T-cell (primary cell): Measurements from ENCODE around the gene UBE2C. TPM values are rescaled to one million over a fixed set of nuclear protein-coding genes. Genes with fewer than 3 reads are reported as not detected.
A peak's percentile ranks its signal among the peaks of the same experiment; 100 is the strongest.
"Not testable (repeated sequence)": the region's sequence is repeated elsewhere in the genome, so short reads cannot be mapped to it uniquely, and the experiment has no call there.

Experiments used
- ATAC-seq, 4 experiments: fragments of 200-7000 bp in 3 of 4; fragments of 150-1000 bp in 1 of 4; cut with Tn5 transposase; replicated peaks in 1 of 4; 1 replicate in 3 of 4; 2 replicates in 1 of 4; pipeline ENCODE4 v1.10.0; 2021; ENCODE audit warnings: moderate library complexity in 3 of 4, mild to moderate bottlenecking in 2 of 4, moderate number of reproducible peaks in 1 of 4
- CTCF ChIA-PET, 2 donors: fragments of 300-600 bp; sonication (Branson Sonifier 250); formaldehyde crosslinking; loops; one replicate each; lab custom pipeline; 2022; ENCODE audit warnings: antibody characterized with exemption in 2 of 2; lab: Charles Lee
- POLR2A ChIA-PET, 2 donors: fragments of 300-600 bp; sonication (Branson Sonifier 250); formaldehyde crosslinking; loops; one replicate each; lab custom pipeline; 2022; ENCODE audit warnings: antibody characterized with exemption in 2 of 2; lab: Charles Lee
- DNase-seq, 35 experiments: peaks; one replicate each; pipeline versions ENCODE4 v3.0.0 to v3.0.0-alpha.2; 2013 to 2023
- H3K27ac ChIP-seq: one replicate; pipeline ENCODE4 v1.5.1; 2013; ENCODE audit warnings: low read length
- H3K27me3 ChIP-seq, 2 experiments: replicated peaks in 1 of 2; 1 replicate in 1 of 2; 2 replicates in 1 of 2; pipeline versions ENCODE4 v1.6.1 to v1.7.0; 2013; ENCODE audit warnings: low read length in 1 of 2, mixed read lengths in 1 of 2; ENCODE audit not compliant: control insufficient read depth in 2 of 2, insufficient read depth in 2 of 2; ENCODE audit errors: extremely low read depth in 1 of 2
- H3K36me3 ChIP-seq, 2 donors: 1 replicate in 1 of 2; 2 replicates in 1 of 2; pipeline versions ENCODE4 v1.6.1 to v1.7.0; 2013; ENCODE audit warnings: low read length in 1 of 2; ENCODE audit not compliant: control insufficient read depth in 2 of 2, insufficient read depth in 1 of 2; ENCODE audit errors: extremely low read depth in 1 of 2
- H3K4me1 ChIP-seq, 2 experiments: 1 replicate in 1 of 2; 2 replicates in 1 of 2; pipeline versions ENCODE4 v1.6.1 to v1.7.0; 2013; ENCODE audit warnings: low read length in 2 of 2, mixed read lengths in 1 of 2; ENCODE audit not compliant: insufficient read depth in 2 of 2, control insufficient read depth in 1 of 2; ENCODE audit errors: extremely low read depth in 1 of 2
- H3K4me3 ChIP-seq, 2 donors: 1 replicate in 1 of 2; 2 replicates in 1 of 2; pipeline versions ENCODE4 v1.5.1 to v1.7.0; 2013; ENCODE audit warnings: mild to moderate bottlenecking in 2 of 2, low read length in 1 of 2, moderate library complexity in 1 of 2; ENCODE audit not compliant: control insufficient read depth in 1 of 2; ENCODE audit errors: extremely low read depth in 1 of 2
- H3K9me3 ChIP-seq: 2 replicates; pipeline ENCODE4 v1.7.0; 2013
- H3K27ac Mint-ChIP-seq, 2 donors: one replicate each; pipeline ENCODE4 v1.8.0; 2020 to 2021; ENCODE audit warnings: mild to moderate bottlenecking in 2 of 2, mixed read lengths in 2 of 2
- H3K27me3 Mint-ChIP-seq, 2 donors: one replicate each; pipeline ENCODE4 v1.8.0; 2021 to 2022; ENCODE audit warnings: mixed read lengths in 2 of 2
- H3K36me3 Mint-ChIP-seq: one replicate; pipeline ENCODE4 v1.8.0; 2021; ENCODE audit warnings: mixed read lengths
- H3K4me1 Mint-ChIP-seq, 3 donors: one replicate each; pipeline ENCODE4 v1.8.0; 2020 to 2022; ENCODE audit warnings: mixed read lengths in 3 of 3, mild to moderate bottlenecking in 1 of 3
- H3K4me3 Mint-ChIP-seq, 3 donors: one replicate each; pipeline ENCODE4 v1.8.0; 2020 to 2022; ENCODE audit warnings: mild to moderate bottlenecking in 3 of 3, mixed read lengths in 3 of 3, moderate library complexity in 3 of 3
- H3K9me3 Mint-ChIP-seq, 3 donors: one replicate each; pipeline ENCODE4 v1.8.0; 2020 to 2022; ENCODE audit warnings: mixed read lengths in 3 of 3
- WGBS: methylation state at CpG from one replicate; pipeline ENCODE4 v1.1.5; 2013; ENCODE audit warnings: missing lambda C conversion rate; ENCODE audit not compliant: insufficient coverage; 5-methylcytosine and 5-hydroxymethylcytosine counted together
- total RNA-seq, 35 experiments: library from RNA in 6 of 35; stranded (reverse) in 6 of 35; fragments of 120-200 nt in 1 of 35; gene quantifications; one replicate each; pipeline versions ENCODE4 v1.2.1 to v1.2.4 and lab custom pipeline; 2013 to 2026

UBE2C gene
- total RNA-seq, 5 donors from 2014 or later (not counting 1 experiment from before 2014, with no cell fraction given): 0.44 to 2.4 (median 1.2) TPM

GRCh38 chr20:45796337-45797065 lies 15.9 kb upstream of the UBE2C start:
- no peak for DNase-seq
- Histone ChIP-seq H3K4me3 (no peak overlapping the region), H3K27me3 (no peaks in the 10 kb centered on the region), H3K36me3 (peaks cover 10 to 37% of the 10 kb centered on the region in 2 donors), H3K9me3 (no peaks in the 10 kb centered on the region), H3K27ac (no peak overlapping the region), H3K4me1 (peaks cover 5 to 25% of the 10 kb centered on the region in 2 experiments)
- H3K4me1 Mint-ChIP-seq: peaks cover 21 to 26% (median 23%) of the 10 kb centered on the region in 3 donors
- POLR2A ChIA-PET: interaction anchor here (0.6 kb wide), 2 partner anchors 27 to 904 kb away, joined by 4 to 7 read pairs; no protein-coding TSS in a partner anchor
- H3K27ac Mint-ChIP-seq: no peak overlapping the region
- CTCF ChIA-PET: interaction anchor here in 1 of 2 donors (0.6 kb wide), 2 partner anchors 36 to 358 kb away, joined by 3 to 4 read pairs; no protein-coding TSS in a partner anchor
- H3K36me3 Mint-ChIP-seq: peaks cover 26% of the 10 kb centered on the region
- no peak for ATAC-seq
- WGBS: 98% methylated on average over 8 of the region's 11 CpGs
- H3K9me3 Mint-ChIP-seq: no peaks in the 10 kb centered on the region
- H3K27me3 Mint-ChIP-seq: no peaks in the 10 kb centered on the region
- H3K4me3 Mint-ChIP-seq: peak overlapping the region in 1 of 3 donors; percentile 22

DNA sequence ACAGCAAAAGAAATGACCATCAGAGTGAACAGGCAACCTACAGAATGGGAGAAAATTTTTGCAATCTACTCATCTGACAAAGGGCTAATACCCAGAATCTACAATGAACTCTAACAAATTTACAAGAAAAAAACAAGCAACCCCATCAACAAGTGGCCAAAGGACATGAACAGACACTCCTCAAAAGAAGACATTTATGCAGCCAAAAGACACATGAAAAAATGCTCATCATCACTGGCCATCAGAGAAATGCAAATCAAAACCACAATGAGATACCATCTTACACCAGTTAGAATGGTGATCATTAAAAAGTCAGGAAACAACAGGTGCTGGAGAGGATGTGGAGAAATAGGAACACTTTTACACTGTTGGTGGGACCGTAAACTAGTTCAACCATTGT lies 14.9 kb upstream of the UBE2C start:
- Mint-ChIP-seq H3K27ac (peak overlapping the region in 1 of 2 donors; percentile 34), H3K4me1 (peaks cover 17 to 19% (median 19%) of the 10 kb centered on the region in 3 donors), H3K36me3 (peaks cover 35% of the 10 kb centered on the region)
- H3K27me3 ChIP-seq, H3K9me3 ChIP-seq, H3K27ac ChIP-seq, DNase-seq, POLR2A ChIA-PET, H3K4me3 ChIP-seq, CTCF ChIA-PET, ATAC-seq, H3K4me3 Mint-ChIP-seq, H3K27me3 Mint-ChIP-seq, H3K9me3 Mint-ChIP-seq: not testable (repeated sequence)
- Histone ChIP-seq H3K36me3 (peaks cover 14 to 47% of the 10 kb centered on the region in 2 donors), H3K4me1 (peaks cover 4 to 17% of the 10 kb centered on the region in 2 experiments)
- WGBS: no CpG with 5 or more reads among the region's 1 CpG

DNA sequence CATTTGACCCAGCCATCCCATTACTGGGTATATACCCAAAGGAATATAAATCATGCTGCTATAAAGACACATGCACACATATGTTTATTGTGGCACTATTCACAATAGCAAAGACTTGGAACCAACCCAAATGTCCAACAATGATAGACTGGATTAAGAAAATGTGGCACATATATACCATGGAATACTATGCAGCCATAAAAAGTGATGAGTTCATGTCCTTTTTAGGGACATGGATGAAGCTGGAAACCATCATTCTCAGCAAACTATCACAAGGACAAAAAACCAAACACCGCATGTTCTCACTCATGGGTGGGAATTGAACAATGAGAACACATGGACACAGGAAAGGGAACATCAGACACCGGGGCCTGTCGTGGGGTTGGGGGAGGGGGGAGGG lies 14.5 kb upstream of the UBE2C start:
- H3K27me3 ChIP-seq, H3K9me3 Mint-ChIP-seq, H3K9me3 ChIP-seq, H3K27ac Mint-ChIP-seq, H3K4me3 ChIP-seq, H3K27me3 Mint-ChIP-seq, POLR2A ChIA-PET, H3K4me3 Mint-ChIP-seq, DNase-seq, H3K27ac ChIP-seq, ATAC-seq: not testable (repeated sequence)
- CTCF ChIA-PET: interaction anchor here in 1 of 2 donors (1.1 kb wide), 1 partner anchor 165 kb away, joined by 5 read pairs; no protein-coding TSS in a partner anchor
- Mint-ChIP-seq H3K36me3 (peaks cover 34% of the 10 kb centered on the region), H3K4me1 (peaks cover 12 to 15% (median 14%) of the 10 kb centered on the region in 3 donors)
- peaks cover 14 to 52% of the 10 kb centered on the region in 2 donors for H3K36me3 ChIP-seq
- no CpG with 5 or more reads among the region's 3 CpGs for WGBS
- H3K4me1 ChIP-seq: peaks cover 0 to 13% of the 10 kb centered on the region in 2 experiments

DNA sequence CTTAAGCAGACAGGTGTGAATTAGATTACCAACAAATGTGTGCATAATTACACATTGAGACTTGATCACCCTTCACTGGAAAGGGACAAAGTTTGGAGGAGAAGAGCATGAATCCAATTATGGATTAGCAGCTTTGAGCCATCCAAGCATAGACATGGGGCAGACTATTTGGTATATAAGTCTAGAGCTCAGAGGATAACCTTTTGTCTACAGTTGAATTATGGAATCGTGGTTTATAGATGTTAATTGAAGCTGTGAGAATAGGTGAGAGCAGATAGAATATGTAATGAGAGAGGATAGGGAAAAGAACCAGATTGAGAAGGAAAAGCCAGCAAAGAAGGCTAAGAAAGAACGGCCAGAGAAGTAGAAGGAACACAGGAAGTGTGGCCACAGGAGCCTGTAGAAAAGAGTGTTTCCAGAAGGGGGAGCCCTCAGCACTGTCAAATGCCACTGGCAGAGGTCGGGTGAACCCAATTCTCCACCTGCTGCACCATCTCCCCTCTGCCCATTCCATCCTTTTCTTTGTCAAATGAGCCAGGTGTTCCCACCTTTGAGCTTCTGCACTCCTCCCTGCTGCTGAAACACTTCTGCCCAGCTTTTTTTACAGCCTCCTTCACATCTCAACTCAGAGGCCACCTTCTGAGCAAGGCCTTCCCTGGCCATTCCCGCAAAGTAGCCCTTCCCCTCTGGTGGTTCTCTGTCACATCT lies 13.4 kb upstream of the UBE2C start:
- ATAC-seq: peak; percentile 93 to 98 (median 95)
- no peaks in the 10 kb centered on the region for H3K9me3 Mint-ChIP-seq
- Histone ChIP-seq H3K27me3 (no peaks in the 10 kb centered on the region), H3K27ac (no peak overlapping the region), H3K4me1 (peaks cover 0 to 9% of the 10 kb centered on the region in 2 experiments), H3K4me3 (no peak overlapping the region), H3K9me3 (no peaks in the 10 kb centered on the region), H3K36me3 (peaks cover 13 to 59% of the 10 kb centered on the region in 2 donors)
- H3K4me1 Mint-ChIP-seq: peaks cover 10 to 13% (median 10%) of the 10 kb centered on the region in 3 donors
- H3K27ac Mint-ChIP-seq: peak overlapping the region; percentile 50 to 69
- no peak overlapping the region for H3K4me3 Mint-ChIP-seq
- 61% methylated on average over 3 of the region's 4 CpGs for WGBS
- POLR2A ChIA-PET: interaction anchor here (0.6 to 0.7 kb wide), 2 partner anchors 23 to 349 kb away, joined by 3 to 4 read pairs; no protein-coding TSS in a partner anchor
- H3K27me3 Mint-ChIP-seq: no peaks in the 10 kb centered on the region
- CTCF ChIA-PET: interaction anchor here (0.6 to 2.3 kb wide), 16 partner anchors 8 to 214 kb away, joined by 3 to 17 read pairs (median 3); partner anchors contain the start of gene PCIF1 (in 1 of the 2)
- DNase-seq: peak; percentile 24 to 79 (median 52)
- H3K36me3 Mint-ChIP-seq: peaks cover 39% of the 10 kb centered on the region

GRCh38 chr20:45801851-45802250 lies 10.6 kb upstream of the UBE2C start:
- Histone ChIP-seq H3K27ac (no peak overlapping the region), H3K9me3 (no peaks in the 10 kb centered on the region), H3K36me3 (peaks cover 16 to 58% of the 10 kb centered on the region in 2 donors), H3K4me1 (peaks cover 0 to 9% of the 10 kb centered on the region in 2 experiments), H3K27me3 (no peaks in the 10 kb centered on the region), H3K4me3 (no peak overlapping the region)
- Mint-ChIP-seq H3K4me1 (peaks cover 9 to 10% (median 10%) of the 10 kb centered on the region in 3 donors), H3K27ac (no peak overlapping the region), H3K4me3 (no peak overlapping the region), H3K36me3 (peaks cover 39% of the 10 kb centered on the region), H3K27me3 (no peaks in the 10 kb centered on the region), H3K9me3 (no peaks in the 10 kb centered on the region)
- CTCF ChIA-PET: no interaction called here
- ATAC-seq: no peak
- whole genome bisulfite sequencing: 80% methylated on average over 3 of the region's 7 CpGs
- POLR2A ChIA-PET: interaction anchor here in 1 of 2 donors (1.0 kb wide), 1 partner anchor 152 kb away, joined by 3 read pairs; no protein-coding TSS in a partner anchor
- no peak for DNase-seq
